Endothelial cell (in vitro differentiated cells): Measurements from ENCODE around the gene DCTN2. TPM values are rescaled to one million over a fixed set of nuclear protein-coding genes. Genes with fewer than 3 reads are reported as not detected.

ENCODE experiments used
- DNase-seq: peaks from one replicate; pipeline ENCODE4 v3.0.0; 2021; ENCODE audit warnings: low spot score
- H3K27ac Mint-ChIP-seq: one replicate; pipeline ENCODE4 v1.8.0; 2021; ENCODE audit warnings: mixed read lengths, inconsistent platforms; ENCODE audit not compliant: unreplicated experiment
- H3K27me3 Mint-ChIP-seq: one replicate; pipeline ENCODE4 v1.8.0; 2021; ENCODE audit warnings: mild to moderate bottlenecking, moderate library complexity, mixed read lengths, inconsistent platforms; ENCODE audit not compliant: unreplicated experiment
- H3K36me3 Mint-ChIP-seq: one replicate; pipeline ENCODE4 v1.8.0; 2021; ENCODE audit warnings: mild to moderate bottlenecking, low read depth, mixed read lengths, inconsistent platforms; ENCODE audit not compliant: unreplicated experiment
- H3K4me1 Mint-ChIP-seq: one replicate; pipeline ENCODE4 v1.8.0; 2021; ENCODE audit warnings: mild to moderate bottlenecking, mixed read lengths, inconsistent platforms; ENCODE audit not compliant: unreplicated experiment
- H3K4me3 Mint-ChIP-seq: one replicate; pipeline ENCODE4 v1.8.0; 2021; ENCODE audit warnings: mild to moderate bottlenecking, mixed read lengths, inconsistent platforms; ENCODE audit not compliant: unreplicated experiment
- H3K9me3 Mint-ChIP-seq: one replicate; pipeline ENCODE4 v1.8.0; 2021; ENCODE audit warnings: mixed read lengths, inconsistent platforms; ENCODE audit not compliant: unreplicated experiment
- total RNA-seq: library from RNA; stranded (reverse); fragmentation: NEBNext Ultra II Directional; extraction: Animal tissue kit (Norgen Biotek cat#: 25700); gene quantifications from one replicate; pipeline ENCODE4 v1.2.1, GENCODE V29; 2021; ENCODE audit not compliant: unreplicated experiment
- TF ChIP-seq, protein P1 (sequence below): fragments of 200-600 bp; sonication (generic); IDR thresholded peaks from one replicate; pipeline ENCODE4 v1.5.0; 2021; ENCODE audit warnings: antibody characterized with exemption; ENCODE audit not compliant: unreplicated experiment

The DCTN2 gene
- total RNA-seq, 1 donor from 2014 or later, result 195 TPM

- Mint-ChIP-seq H3K36me3 (peaks cover 56% of the 10 kb centered on the region), H3K27ac (no peak overlapping the region), H3K27me3 (peaks cover 13% of the 10 kb centered on the region), H3K4me3 (no peak overlapping the region), H3K9me3 (no peaks in the 10 kb centered on the region), H3K4me1 (peaks cover 13% of the 10 kb centered on the region)
- TF ChIP-seq, protein P1, sequence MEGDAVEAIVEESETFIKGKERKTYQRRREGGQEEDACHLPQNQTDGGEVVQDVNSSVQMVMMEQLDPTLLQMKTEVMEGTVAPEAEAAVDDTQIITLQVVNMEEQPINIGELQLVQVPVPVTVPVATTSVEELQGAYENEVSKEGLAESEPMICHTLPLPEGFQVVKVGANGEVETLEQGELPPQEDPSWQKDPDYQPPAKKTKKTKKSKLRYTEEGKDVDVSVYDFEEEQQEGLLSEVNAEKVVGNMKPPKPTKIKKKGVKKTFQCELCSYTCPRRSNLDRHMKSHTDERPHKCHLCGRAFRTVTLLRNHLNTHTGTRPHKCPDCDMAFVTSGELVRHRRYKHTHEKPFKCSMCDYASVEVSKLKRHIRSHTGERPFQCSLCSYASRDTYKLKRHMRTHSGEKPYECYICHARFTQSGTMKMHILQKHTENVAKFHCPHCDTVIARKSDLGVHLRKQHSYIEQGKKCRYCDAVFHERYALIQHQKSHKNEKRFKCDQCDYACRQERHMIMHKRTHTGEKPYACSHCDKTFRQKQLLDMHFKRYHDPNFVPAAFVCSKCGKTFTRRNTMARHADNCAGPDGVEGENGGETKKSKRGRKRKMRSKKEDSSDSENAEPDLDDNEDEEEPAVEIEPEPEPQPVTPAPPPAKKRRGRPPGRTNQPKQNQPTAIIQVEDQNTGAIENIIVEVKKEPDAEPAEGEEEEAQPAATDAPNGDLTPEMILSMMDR, result no peak
- DNase-seq, result no peak
Measured at GRCh38 chr12:57533108-57533507, 13.9 kb downstream of the DCTN2 start.

DNA sequence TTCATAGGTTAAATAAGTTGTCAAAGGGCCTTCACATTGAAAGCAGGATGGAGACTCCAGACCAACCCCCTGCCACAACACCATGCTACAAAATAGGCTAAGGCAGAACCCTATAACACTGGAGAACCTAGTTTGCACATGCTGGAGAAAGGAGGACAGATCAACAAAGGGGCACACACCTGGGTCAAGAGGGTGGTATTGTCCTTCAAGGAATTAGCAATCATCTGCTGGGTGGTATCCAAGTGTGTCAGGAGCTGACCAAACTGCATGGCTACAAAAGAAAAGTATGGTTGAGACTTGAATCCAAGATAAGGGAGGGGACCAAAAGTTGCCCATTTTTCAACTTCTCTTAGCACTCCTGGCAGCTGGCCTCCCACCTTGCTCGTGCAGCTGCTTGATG, 15.2 kb downstream of the DCTN2 start:
- no peaks in the 10 kb centered on the region for H3K9me3 Mint-ChIP-seq
- H3K27me3 Mint-ChIP-seq, result peaks cover 15% of the 10 kb centered on the region
- no peak overlapping the region for H3K27ac Mint-ChIP-seq
- H3K36me3 Mint-ChIP-seq, result peaks cover 51% of the 10 kb centered on the region
- peaks cover 7% of the 10 kb centered on the region for H3K4me1 Mint-ChIP-seq
- DNase-seq, result no peak
- no peak overlapping the region for H3K4me3 Mint-ChIP-seq
- TF ChIP-seq, protein P1, result no peak

DNA sequence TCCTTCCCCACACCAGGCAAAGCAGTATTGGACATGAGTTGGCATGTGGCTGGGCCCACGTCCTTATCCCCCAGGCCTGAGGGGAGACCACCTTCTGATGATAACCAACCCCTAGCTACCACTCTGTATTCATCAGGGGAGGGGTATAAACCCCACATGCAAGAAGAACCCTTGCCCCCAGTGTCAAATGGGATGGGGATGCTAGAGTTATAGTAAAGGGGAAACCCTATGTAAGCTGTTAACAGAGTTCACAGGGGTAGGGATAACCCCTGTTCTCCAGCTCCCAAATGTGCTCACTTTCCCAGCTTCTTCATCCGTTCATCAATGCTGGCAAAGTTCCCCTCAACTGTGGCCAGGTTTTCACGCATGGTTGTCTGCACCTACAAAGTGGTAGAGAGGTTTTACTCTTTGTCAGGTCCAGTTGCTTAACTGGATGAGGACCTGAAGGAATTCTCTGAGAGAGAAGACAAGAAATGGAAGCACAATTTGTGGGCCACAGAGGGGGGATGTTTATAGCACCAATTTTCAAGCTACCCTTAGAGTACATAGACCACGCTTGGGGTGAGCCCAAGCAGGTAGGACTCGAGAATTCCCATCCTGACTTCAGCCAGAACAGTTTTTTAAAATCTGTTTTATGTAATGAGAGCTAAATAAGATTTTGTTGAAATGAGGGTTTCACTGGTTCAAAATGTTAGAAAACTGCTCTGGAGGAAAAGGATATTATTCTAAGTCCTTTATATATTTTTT, 16.4 kb downstream of the DCTN2 start:
- H3K4me1 Mint-ChIP-seq, result peaks cover 6% of the 10 kb centered on the region
- H3K4me3 Mint-ChIP-seq, result no peak overlapping the region
- H3K27me3 Mint-ChIP-seq, result peaks cover 14% of the 10 kb centered on the region
- no peak overlapping the region for H3K27ac Mint-ChIP-seq
- peaks cover 49% of the 10 kb centered on the region for H3K36me3 Mint-ChIP-seq
- H3K9me3 Mint-ChIP-seq, result no peaks in the 10 kb centered on the region
- TF ChIP-seq, protein P1, result no peak
- no peak for DNase-seq

DNA sequence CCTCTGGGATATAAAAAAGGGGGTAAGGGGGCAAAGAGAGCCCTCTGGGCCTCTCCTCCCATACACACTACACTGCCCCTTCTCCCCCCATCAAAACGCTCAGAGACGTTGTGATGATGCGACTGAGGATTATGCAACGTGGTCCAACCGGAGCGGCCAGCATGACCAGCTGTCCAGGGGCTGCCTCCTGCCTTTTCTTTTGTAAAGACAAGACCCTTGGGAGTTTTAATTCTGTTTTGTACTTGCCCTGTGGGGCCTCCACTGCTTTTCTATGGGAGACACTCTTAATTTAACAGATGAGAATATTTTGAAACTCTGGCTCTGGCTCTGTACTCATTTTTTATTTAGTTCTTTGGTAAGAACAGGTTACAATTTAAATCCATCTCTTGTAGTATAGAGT, 17.2 kb downstream of the DCTN2 start:
- H3K4me3 Mint-ChIP-seq, result no peak overlapping the region
- TF ChIP-seq, protein P1, result no peak
- no peak for DNase-seq
- peak overlapping the region; percentile 26 for H3K27ac Mint-ChIP-seq
- peaks cover 42% of the 10 kb centered on the region for H3K36me3 Mint-ChIP-seq
- no peaks in the 10 kb centered on the region for H3K9me3 Mint-ChIP-seq
- H3K27me3 Mint-ChIP-seq, result peaks cover 13% of the 10 kb centered on the region
- H3K4me1 Mint-ChIP-seq, result peaks cover 3% of the 10 kb centered on the region

- Mint-ChIP-seq H3K4me1 (peaks cover 11% of the 10 kb centered on the region), H3K4me3 (peak overlapping the region; percentile 47), H3K36me3 (peaks cover 43% of the 10 kb centered on the region), H3K27me3 (peaks cover 18% of the 10 kb centered on the region), H3K9me3 (no peaks in the 10 kb centered on the region), H3K27ac (peak overlapping the region; percentile 24)
- TF ChIP-seq, protein P1, result no peak
- DNase-seq, result no peak
Measured at GRCh38 chr12:57528831-57529555, 18.0 kb downstream of the DCTN2 start.
